GM11168 (cell line): Measurements from ENCODE around the gene RALY.

Experiments used
- in situ Hi-C: fragments of 300-500 bp; cut with MboI; formaldehyde crosslinking; loops from one replicate; pipeline ENCODE4 v1.12.0; 2022; ENCODE audit warnings: low sequenced_read_pairs; ENCODE audit not compliant: unreplicated experiment

The RALY gene

DNA sequence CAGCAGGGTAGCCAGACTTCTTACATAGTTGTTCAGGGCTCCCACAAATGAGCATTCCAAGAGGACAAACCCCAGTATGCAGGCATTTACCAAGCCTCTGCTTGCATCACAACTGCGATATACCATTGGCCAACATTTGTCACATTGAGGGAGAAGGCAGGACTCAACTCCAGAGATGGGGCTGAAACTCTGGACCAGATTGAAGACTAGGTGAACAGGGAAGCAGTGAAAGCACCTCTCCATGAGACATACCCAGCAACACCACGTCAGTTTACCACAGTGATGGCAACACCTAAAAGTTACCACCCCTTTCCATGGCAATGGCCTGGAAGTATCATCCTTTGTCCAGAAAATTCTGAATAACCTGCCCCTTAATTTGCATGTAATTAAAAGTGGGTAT lies 7.9 kb upstream of the RALY start:
- in situ Hi-C loops, result no loop called here

DNA sequence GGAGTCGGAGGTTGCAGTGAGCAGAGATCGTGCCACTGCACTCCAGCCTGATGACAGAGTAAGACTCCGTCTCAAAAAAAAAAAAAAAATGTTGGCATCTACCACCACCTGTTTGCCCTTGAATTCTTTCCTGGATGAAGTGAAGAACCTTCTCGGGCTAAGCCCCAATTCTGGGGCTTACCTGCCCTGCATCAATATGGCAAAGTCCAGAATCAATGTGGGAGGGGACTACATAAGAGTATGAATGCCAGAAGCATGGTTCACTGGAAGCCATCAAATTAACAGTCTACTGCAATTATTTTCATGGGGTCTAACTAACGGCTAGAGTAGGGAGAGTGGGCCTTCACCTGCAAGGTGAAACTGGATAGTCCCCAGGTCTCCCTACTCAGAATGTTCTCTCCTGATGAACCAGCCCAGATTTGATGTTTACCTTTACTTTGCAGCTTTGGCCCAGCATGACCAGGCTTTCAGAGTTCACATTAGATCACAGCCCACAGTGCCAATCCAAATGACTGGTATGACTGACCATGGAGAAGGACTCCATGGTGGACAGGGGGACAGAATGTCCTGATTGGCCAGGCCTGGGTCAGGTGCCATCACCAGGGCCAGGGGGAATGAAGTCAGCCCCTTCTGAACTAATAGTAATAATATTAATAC lies 7.0 kb upstream of the RALY start:
- in situ Hi-C loops, result no loop called here

DNA sequence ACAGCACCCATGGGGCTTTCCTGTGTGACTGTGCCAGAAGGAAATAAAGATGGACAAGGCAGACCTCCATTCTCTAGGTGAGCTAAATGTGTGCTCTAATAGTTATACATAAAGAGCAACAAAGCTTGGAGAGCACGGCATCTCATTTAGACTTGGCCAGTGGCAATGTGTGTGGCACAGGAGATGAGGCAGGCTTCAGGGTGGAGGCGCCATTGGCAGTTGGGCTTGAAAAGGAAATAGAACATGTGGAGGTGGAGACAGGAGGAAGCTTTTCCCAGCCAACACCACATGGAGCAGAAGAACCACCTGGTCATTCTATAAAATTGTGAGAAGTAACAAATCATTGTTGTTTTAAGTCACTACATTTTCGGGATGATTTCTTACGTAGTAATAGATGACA lies 3.6 kb upstream of the RALY start:
- in situ Hi-C loops, result no loop called here

DNA sequence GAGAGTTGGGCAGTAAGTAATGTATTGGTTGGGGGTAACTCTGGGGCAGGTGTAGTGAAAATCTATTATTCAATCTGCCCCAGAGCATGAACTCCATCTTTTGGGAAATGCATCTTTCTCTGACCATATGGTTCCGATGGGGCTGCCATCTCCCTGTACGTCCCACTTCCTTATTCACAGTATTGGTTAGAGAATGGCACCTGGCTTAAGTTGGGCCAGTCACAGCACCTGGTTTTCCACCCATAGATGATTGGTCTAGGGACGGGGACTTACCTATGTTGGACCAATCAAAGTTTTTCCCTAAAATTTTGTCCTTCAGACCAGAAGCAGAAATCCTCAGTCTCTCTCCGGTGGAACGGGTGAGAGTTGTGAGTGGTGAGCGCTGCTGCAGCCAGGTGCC lies 2.2 kb upstream of the RALY start:
- in situ Hi-C loops, result no loop called here

DNA sequence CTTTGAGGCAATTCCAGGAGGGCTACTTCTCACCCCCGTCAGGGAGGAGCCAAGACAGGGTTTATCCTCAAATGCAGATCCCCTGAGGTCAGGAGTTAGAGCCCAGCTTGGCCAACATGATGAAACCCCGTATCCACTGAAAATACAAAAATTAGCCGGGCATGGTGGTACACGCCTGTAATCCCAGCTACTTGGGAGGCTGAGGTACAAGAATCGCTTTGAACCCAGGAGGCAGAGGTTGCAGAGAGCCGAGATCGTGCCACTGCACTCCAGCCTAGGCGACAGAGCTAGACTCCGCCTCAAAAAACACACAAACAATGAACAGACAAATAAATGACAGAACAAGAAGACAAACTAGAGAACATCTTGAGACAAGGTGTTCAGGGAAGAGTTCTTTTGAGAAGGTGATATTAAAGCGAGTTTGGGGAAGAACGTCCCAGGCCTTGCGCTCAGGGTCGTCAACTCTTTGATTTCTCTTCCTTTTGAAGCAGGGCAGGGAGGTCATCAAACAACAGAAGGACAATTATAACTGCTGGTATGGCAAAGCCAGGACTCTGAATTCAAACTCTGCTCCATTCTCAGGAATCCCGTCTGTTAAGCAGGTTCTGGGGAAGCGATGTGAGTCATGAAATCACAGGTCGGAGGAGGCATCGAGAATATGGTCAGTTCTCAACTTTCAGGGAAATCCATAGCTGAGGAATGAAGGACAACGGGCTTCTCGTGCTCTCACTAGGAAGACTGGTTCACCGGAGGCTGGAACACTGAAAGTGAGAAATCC lies 1.4 kb upstream of the RALY start:
- in situ Hi-C loops, result no loop called here

DNA sequence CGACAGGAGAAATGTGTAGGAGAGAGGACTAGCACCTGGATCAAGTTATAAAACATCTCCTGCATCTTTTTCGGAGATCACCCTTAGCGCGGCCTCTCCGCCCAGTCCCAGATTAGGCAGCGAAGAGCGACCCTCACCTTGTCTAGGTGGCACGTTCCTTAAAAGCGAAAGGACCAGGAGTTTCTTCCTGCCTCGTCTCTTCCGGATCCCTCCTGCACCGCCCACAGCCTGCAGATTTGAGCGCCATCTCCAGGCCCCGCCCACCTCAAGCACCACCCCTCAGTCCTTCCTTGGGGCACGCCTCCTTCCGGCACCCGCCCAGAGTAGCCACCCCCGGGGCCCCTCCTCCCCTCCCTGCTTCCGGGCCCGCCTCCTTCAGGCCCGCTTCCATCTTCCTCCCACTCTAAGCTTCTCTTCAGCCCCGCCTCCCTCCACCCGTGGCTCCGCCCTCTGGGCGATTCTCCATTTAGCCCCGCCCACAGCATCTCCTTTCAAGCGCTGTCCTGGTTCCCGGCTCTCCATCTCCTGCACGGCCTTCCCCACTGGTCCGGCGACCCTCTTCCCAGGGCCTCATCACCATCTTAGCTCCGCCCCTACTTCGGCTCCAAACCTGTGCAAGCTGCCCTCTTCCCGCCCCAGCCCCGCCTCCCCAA lies 662 bp upstream of the RALY start:
- in situ Hi-C loops, result no loop called here

DNA sequence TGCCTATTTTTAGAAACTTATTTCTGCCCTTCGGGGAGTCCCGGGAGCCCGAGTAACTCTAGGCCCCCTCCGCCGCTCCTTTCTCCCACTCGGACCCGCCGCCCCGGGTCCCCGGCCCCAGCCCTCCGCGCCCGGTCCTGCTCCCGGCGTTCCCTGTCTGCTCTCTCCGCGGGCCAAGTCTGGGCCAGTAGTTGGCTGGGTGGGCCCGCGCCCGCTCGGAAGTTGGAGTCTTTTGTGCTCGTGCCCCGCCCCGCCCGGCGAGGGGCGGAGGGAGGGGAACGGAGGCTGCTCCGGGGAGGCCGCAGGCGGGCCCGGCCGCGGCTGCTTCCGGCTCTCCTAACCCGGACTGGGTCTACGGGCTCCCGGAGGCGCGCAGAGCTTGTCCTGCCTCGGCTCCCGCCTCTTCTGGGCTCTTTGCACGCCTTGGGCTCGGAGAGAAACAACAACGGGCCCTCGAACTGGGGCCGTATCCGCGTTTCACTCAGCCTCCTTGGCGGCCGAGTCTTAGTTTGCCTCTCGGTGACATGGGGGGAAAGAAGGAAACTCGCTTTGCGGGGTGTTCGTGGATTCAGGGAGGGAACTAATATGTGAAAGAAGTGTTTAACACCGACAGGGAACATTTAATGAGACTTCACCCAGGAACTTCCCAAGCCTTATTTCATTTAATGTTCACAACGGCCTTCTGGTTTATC lies 657 bp downstream of the RALY start:
- in situ Hi-C loops, result no loop called here

DNA sequence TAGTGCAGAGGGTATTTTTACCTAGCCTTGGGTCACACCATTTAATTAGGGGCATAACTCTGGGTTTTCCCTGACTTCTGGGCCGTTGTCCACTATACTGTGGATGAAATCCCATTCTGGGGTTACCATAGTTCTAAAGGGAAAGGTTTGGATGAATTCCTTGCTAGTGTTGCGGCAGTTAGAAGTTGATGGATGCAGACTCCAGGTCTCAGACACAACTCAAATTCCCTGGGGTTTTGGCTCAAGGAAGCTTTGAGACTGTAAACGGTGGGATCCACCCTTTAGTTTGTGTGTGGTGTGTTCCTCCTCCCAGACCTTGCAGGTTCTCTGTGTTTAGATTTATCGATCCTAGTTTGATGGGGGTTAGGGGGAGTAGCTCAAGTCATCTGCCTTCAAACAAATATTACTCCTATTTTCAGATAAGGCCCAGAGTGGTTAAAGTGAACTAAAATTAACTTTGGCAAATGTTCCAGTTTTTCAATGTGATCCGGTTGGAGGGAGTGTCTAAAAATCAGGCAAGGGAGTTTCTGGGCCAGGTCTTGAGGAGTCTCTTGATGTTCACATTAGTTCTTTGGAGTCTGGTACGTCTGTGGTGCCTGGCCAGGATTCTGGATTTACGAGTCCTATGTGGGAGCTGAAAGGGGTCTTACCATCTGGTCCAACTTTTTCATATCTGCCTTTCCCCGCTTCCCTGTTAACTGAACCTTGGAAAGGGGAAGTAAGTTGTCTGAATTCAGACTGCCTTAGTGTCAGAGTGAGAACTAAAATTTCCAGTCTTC lies 1.5 kb downstream of the RALY start:
- in situ Hi-C loops, result no loop called here

DNA sequence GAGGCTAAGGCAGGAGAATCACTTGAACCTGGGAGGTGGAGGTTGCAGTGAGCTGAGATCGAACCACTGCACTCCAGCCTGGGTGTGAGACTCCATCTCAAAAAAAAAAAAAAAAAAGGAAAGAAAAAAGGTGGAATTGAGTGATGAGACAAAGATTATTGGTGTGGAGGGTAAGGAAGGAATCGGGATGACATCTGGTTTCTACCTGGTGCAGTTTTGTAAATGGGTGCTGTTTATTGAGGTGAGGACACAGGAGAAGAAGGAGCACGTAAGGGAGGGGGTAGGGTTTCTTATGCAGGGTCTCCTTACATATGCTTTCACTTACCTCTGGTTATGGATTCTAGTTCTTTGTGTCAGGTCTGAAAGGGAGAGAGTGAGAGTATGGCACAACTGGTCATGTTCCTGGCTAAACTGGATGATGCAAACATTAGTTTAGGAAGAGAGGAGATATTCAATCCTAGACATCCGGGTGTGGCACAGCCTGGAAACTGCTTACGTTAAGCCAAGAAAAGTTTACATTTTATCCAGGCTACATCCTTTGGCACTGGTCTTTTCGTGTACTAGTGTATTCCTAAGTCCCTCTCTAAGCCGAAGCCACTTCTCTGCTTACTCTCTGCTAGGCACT lies 5.4 kb downstream of the RALY start:
- in situ Hi-C loops, result no loop called here

DNA sequence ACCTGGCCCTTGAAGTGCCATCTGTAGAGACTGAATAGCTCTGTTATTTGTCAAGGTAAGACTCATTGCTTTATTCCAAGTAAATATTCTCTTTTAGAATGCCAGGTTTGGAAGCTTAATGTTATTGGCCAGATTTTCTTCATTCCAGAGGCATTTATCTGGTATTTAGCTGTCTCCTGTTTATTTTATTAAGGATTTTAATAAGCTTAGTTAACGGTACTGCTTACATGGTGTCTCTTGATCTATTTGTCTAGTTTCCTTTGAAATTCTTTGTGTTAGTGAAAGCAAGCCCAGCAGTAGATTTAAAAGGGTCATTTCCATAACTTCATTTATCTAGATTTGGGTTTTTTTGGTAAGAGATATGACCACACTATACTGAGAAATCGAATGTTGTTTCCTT lies 7.7 kb downstream of the RALY start:
- in situ Hi-C loops, result no loop called here

DNA sequence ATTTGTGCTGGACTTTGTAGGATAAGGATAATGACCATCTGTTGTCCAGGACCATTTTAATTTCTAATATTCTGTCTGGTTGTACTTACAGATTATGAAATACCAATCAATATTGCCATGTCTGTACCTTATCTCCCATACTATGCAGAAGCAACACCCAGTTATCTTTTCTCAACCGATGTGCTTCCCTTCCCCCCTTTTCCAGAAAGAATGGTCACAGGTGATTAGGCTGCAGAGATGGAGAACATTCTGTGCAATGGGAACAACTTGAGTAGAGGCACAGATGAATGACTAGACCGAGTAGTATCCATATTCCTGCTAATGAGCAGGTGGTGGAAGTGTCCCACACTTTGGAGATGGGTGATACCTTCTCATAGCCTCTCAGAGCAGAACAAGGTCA lies 10.5 kb downstream of the RALY start:
- in situ Hi-C loops, result no loop called here

DNA sequence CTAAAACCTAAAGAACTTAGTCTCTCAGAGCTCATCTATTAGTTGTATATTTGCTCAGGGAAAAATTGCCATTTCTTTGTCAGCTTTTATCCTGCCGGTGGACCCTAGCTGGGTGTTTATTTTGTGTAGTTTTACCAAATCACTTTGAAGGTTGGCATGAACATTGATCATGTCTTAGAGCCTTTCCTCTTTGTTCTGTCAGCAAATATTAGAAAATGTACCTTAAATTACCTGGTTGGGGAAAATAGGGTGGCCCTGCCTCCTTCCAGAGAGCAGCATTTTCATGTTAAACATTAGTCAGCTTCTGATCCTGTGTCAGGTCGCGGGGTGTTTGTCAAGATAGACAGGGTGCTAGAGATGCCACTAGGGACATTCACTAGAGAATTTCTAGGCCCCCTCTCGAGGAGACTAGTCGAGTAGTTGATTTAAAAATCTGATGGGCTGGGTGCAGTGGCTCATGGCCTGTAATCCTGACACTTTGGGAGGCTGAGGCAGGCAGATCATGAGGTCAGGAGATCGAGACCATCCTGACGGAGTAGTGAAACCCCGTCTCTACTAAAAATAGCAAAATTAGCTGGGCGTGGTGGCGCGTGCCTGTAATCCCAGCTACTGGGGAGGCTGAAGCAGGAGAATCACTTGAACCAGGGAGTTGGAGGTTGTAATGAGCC lies 11.2 kb downstream of the RALY start:
- in situ Hi-C loops, result no loop called here

DNA sequence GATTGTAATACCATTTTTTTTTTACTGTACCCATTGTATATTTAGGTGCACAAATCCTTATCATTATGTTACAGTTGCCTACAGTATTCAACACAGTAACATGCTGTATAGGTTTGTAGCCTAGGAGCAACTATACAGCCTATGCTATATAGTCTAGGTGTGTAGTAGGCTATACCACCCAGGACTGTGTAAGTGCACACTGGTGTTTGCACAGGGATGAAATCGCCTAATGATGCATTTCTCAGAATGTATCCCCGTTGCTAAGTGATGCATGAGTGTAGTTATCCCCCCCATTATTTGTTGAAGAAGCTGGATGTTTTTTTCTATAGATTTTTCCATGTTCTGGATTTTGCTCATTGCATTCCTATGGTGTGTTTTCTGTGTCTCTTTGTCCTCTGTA lies 12.9 kb downstream of the RALY start:
- in situ Hi-C loops, result no loop called here

DNA sequence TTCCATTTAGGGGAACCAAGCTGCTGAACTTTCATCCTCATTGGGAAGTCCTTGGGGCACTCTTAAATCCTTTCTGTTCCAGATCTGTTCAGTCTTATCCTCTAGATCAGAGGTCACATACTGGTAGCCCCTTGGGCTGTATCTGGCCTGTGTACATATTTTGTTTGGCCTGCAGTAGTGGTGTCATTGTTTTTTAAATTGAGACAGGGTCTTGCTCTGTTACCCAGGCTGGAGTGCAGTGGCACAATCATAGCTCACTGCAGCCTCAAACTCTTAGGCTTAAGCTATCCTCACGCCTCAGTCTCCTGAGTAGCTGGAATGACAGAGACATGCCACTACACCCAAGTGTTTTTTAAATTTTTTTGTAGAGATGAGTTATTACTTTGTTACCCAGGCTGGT lies 14.8 kb downstream of the RALY start:
- in situ Hi-C loops, result no loop called here

DNA sequence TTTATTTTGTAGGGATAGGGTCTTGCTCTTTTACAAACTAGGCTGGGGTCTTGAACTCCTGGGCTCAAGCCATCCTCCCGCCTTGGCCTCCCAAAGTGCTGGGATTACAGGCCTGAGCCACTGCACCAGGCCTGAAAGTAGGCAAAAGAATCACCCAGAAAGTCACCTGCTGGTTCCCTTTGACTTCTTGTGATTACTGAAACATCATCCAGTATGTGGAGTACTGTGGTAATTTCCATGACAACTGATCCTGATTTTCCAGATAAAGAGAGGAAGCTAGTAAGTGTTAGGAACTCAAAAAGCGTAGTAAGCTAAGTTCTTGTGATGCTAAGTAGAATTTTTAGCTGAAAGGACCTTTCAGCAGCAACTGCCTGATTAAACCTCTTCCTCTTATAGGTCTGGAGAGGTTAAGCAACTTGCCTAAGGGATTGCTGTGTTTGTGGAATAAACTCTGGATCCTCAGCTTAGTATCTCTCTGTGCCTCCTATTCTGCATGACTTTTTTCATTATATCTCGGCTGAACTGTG lies 16.8 kb downstream of the RALY start:
- in situ Hi-C loops, result no loop called here

DNA sequence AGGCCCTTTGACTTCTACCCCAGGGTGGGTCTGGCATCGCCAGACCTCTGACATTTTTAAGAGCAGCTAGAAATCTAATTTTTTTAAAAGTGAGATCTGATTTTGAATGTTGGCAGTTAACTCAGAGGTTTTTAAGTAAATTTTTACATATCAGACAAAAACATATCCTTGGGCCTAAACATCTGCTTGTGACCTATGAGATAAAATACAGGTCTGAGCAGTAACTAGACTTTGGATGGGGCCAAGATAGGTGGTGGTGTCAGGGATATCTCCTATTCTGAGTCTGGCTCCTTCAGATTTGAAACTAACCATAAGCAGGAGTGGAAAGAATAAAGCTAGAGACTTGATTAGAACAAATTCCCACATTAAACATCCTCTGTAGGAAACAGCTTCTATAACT lies 17.6 kb downstream of the RALY start:
- in situ Hi-C loops, result no loop called here

DNA sequence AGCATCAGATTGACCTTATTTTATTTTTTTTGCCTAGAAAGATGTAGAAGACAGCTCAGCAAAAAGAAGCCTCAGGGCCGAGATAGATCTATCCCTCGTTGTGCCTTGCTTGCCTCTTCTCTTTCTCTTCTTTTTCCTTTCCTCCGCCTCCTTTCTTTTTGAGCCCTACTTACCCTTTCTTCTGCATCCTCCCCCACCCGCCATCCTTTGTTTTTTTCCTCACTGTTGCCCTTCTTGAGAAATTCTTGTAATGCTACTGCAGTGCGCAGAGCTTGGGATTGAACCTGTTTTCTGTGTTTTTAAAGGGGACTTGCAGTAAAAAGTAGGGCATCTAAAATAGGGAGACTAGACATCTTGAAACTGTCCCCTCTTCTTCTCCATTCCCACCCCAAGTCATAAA lies 18.6 kb downstream of the RALY start:
- in situ Hi-C loops, result no loop called here

DNA sequence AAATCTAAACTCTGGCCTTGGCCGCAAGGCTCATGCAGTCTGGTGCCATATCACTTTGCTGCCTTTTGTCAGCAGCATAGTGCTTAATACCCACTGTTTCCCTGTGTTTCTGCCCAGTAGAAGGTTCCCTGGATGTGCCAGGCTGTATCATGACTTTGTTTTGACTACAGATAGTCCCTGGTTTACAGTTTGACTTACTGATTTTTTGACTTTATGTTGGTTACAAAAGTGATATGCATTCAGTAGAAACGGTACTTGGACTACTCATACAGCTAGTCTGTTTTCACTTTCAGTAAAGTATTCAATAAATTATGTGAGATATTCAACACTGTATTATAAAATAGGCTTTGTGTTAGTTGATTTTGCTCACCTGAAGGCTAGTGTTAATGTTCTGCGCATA lies 19.0 kb downstream of the RALY start:
- in situ Hi-C loops, result no loop called here

DNA sequence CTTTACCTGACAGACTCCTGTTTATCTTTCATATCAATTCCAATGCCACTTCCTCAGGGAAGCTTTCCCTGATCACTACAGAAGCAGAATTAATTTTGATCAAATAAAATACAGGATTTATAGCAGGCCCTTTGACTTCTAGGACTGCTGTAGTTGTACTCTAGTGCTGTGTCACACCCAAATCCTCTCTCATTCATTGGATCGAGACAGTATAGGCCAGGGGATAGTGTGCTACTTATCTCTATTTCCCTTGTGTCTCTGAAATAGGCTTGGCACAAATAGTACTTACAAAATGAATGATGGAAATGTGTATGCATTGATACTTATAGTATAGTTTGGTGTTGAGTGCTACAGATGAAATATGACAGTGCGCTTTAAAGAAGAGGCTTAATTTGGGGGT lies 19.8 kb downstream of the RALY start:
- in situ Hi-C loops, result no loop called here
